ENCODE results near the gene SRGAP2C. TPM values are rescaled to one million over a fixed set of nuclear protein-coding genes. Genes with fewer than 3 reads are reported as not detected.
"Not testable (repeated sequence)": the region's sequence is repeated elsewhere in the genome, so short reads cannot be mapped to it uniquely, and the experiment has no call there.

SRGAP2C gene
- total RNA-seq, 1 experiment from 2014 or later = 14.8 TPM

DNA sequence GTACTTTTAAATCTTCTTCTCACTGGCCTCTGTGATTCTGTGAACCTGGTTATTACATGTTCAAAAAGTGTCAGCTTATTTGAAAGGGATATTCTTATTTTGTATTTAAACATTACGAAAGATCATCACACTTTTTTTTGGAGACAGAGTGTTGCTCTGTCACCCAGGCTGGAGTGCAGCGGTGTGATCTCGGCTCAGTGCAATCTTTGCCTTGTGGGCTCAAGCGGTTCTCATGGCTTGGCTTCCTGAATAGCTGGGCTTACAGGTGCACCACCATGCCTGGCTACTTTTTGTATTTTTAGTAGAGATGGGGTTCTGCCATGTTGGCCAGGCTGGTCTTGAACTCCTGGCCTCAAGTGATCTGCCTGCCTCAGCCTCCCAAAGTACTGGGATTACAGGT is 82.3 kb downstream of the SRGAP2C start:
- DNase-seq (ENCODE audit: low spot score); in situ Hi-C loops (cut with HindIII; ENCODE audit: low sequenced_read_pairs): not testable (repeated sequence)

DNA sequence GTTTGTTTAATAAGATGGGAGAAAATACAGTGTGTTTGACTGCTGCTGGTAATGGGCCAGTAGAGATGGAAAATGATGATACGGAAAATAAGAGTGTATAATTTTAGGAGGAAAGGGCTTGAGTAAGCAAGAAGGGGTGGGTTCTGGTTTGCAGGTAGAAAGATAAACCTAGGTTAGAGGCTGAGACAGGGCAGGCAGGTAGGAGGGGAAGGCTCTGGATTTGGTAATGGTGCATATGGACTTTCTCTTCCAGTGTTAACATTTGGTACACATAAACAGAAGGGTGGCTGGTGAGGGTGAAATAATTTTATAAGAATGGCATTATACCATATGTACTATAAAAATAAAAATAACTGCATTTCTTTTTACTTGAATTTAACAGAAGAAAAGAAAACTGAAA is 84.5 kb downstream of the SRGAP2C start:
- DNase-seq (ENCODE audit: low spot score); in situ Hi-C loops (cut with HindIII; ENCODE audit: low sequenced_read_pairs): not testable (repeated sequence)

DNA sequence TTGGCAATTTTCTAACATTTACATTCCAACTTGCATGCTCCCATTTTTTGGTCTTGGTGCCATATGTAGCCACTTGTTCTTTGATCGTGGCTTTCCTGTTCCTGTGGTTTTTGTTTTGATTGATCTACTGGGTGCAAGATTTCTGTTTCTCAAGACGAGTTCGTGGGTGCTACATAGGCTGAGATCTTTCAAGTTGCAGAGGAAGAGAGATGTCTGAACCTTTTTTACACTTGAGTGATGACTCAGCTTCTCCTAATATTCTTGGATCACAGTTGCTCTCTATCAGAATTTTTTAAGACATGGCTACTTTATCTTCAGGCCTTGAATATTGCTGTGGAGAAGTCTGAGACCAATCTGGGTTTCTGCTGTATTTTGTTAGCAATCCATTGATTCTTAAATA is 85.2 kb downstream of the SRGAP2C start:
- in situ Hi-C loops (cut with HindIII; ENCODE audit: low sequenced_read_pairs) = not testable (repeated sequence)

DNA sequence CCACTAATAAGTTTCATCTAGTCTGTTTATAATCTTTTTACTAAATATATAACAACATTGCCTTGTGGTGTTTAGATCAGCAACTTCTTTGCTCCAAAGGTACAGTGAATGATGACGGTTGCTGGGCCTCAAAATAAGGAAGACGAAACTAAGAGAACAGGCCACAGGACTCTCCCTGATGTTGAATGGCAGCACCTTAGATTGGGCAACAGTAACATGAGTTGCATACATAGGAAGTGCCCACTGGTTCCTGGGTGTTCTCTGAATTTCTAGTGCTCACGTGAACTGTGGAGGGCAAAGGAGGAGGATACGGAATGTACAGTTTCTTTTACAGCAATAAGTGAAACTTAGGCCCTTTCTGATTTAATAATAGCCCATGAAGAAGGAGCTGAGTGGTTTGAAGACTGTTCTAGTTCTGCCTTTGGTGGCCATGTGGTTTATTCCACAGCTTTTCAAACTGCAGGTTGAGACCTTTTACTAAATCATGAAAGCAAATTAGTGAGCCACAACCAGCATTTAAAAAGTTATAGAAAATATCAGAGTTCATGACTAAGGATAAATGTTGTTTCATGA is 86.5 kb downstream of the SRGAP2C start:
- in situ Hi-C loops (cut with HindIII; ENCODE audit: low sequenced_read_pairs); DNase-seq (ENCODE audit: low spot score): not testable (repeated sequence)

More for the DNA sequence above, 85.2 kb downstream of the SRGAP2C start:
- not testable (repeated sequence) for DNase-seq (ENCODE audit: low spot score)

DNA sequence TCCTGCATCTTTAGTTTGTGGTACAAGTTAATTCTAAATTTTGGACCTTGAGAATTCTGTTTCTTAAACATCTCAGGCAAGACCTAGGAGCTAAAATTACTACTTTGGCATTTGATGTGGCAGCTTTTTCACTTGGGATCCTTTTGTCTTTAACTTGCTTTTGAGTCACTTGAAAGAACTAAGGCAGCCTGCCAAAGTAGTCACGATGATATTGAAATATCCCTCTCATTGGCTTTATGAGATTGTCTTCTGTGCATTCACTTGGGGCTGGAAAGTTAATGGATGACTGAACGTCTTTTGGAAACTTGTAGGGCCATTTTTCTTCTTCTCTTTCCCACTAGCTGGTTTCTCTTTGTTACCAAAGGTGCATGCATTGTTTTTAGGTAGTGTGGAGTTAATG is 90.7 kb downstream of the SRGAP2C start:
- DNase-seq (ENCODE audit: low spot score); in situ Hi-C loops (cut with HindIII; ENCODE audit: low sequenced_read_pairs): not testable (repeated sequence)

DNA sequence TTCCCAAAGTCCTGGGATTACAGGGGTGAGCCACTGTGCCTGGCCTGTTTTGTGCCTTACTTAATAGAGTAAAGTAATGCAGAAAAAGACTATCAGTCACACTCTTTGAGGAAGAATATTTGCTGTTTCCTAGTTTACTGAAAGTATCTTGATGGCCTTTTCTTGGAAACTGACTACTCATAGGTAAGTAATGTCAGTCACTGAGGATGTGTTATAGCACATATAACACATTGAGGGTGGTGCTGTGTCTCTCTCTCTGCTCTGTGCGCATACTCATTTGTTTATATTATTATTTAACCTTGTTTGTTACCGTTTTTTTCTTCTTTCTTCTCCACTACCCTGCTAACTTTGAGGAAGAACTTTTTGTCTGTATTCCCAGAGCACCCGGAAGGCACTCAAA is 93.4 kb downstream of the SRGAP2C start:
- in situ Hi-C loops (cut with HindIII; ENCODE audit: low sequenced_read_pairs); DNase-seq (ENCODE audit: low spot score): not testable (repeated sequence)

DNA sequence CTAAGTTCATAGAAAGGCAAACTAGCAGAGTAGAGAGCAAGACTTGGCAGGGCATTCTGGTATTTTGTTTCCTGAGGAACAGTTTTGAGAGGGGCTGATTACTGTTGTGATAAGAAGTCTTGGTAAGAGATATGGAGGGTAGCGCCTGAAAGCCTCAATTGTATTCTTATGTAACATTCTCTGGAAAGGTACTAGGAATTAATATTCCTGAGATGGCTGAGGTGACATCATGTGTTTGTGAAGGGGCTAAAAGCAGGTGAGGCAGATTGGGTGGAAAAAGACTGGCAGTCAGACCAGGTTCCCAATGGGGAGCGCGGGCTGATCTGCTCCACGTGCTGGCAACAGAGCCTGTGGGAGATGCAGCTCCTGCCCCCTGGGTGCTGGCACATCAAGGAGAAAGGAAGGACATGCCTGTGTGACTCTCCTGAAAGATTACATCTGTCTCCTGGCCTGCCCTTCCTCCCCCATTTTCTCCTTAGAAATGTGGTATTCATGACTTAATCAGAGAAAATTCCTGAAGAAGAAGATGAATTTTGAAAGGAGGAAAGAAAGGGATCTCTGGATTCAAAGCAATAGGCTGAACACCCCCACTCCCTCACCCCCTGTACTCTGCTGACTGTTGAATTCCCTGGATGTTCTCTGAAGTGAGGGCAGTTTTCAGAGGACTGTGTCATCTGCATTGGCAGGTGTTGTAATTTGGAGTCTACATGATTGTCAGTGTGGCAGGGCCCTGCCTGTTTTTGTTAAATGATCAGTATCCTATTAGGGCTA is 94.2 kb downstream of the SRGAP2C start:
- in situ Hi-C loops (cut with HindIII; ENCODE audit: low sequenced_read_pairs) = not testable (repeated sequence)

DNA sequence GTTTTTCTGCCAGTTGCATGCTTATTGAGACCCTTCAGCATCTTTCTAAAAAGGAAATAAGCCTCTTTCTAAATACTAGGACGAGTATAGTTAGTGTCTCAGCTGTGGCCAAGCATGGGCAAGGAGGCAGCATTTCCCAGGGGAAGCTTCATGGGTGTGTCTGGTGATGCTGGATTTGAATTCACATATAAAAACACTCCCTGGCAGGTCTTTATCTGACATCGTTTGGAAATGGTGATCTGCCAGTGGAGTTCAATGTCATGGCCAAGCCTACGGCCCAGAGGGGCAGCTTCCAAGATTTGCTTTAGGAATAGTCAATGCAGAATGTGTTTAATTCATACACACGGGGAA is 94.7 kb downstream of the SRGAP2C start:
- in situ Hi-C loops (cut with HindIII; ENCODE audit: low sequenced_read_pairs) = not testable (repeated sequence)

More for the DNA sequence above, 94.2 kb downstream of the SRGAP2C start:
- peak; percentile 10 for DNase-seq (ENCODE audit: low spot score)

DNA sequence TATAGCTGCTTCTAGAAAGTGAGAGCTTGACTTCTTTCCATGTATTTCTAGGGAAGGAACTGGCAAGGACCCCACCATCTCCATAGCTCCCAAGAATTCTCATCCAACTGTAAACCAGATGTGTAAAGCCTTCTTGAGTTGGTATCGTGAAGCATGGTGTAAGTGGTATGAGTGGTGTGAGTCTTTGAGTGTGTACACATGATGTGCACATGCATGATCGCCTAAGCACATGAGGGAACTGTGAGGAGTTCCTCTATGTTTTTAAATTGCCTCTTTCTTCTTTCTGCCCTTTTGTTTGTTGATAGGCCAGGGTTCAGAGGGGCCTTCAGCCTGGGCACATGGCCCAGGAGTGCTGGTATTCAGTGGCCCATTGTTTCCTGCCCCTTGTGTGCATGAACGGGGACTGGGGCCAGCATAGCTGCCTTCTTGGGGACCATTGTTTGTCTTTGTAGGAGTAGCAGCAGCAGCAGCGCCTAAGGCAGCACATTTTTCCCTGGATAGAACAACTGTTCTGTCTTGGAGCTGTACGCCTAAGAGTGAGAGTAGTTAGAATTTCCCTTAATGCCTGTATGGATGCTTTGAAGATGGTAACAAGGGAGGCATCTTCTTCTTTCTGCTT is 96.0 kb downstream of the SRGAP2C start:
- in situ Hi-C loops (cut with HindIII; ENCODE audit: low sequenced_read_pairs); DNase-seq (ENCODE audit: low spot score): not testable (repeated sequence)

More for the DNA sequence above, 94.7 kb downstream of the SRGAP2C start:
- not testable (repeated sequence) for DNase-seq (ENCODE audit: low spot score)

DNA sequence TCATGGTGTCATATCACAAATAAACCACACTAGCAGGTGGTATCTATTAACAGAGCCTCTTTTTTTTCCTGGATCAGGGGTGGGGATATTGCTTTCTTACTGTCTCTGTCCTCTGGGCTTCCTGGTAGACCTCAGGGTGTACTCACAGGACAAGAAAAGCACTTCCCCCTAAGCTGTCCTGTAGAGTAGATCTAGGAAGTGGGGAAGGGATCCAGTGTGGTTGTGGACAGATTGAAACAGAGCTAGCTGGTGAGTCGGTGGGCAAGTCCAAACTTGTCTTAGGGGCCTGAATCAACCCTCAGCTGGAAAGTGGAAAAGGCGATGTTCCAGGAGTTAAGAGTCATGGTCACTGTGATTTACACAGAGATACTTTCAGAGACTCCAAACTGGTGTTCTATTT is 96.7 kb downstream of the SRGAP2C start:
- DNase-seq (ENCODE audit: low spot score); in situ Hi-C loops (cut with HindIII; ENCODE audit: low sequenced_read_pairs): not testable (repeated sequence)

DNA sequence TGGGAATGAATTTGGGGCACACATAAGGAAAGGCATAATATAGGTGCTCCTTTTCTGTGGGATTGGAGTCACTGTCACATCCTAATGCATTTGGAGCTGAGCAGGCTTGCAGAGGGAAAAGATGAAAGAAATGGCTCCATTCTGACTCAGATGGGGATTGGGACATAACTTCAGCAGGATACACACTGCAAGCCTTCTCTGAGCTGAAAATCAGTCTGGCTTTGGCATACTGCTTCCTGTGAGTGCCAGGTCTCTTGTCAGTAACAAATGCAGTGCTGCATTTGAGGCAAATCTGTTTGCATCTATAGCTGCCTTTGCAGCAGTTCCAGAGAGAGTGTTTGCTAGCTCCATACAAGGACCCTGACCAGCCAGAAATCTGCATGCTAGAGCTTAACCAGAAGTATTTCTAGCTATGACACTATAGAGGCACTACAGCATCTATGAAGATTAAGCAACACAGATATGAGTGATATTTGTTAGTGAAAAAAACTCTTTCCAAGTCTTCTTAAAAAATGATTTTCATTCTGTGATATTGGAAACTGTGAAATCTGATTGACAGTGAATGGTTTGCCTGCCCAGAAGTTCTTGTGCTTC is 98.9 kb downstream of the SRGAP2C start:
- DNase-seq (ENCODE audit: low spot score) = peak; percentile 48
- in situ Hi-C loops (cut with HindIII; ENCODE audit: low sequenced_read_pairs) = not testable (repeated sequence)

DNA sequence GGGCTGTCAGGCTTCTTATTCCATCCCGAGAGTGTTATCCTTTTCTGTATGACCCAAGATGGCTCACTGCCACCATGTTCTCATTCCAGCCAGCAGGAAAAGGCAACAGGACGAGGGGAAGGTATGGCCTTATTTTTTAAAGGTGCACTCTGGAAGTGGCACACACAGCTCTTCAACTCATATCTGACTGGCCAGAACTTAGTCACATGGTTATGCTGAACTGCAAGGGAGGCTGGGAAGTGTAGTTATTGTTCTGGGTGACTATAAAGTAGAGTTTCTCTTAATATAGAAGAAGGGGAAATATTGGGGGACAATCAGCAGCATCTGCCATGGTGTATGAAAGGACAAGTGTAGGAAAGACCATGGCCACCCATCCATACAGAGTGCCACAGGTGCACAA is 107.8 kb downstream of the SRGAP2C start:
- DNase-seq (ENCODE audit: low spot score); in situ Hi-C loops (cut with HindIII; ENCODE audit: low sequenced_read_pairs): not testable (repeated sequence)

DNA sequence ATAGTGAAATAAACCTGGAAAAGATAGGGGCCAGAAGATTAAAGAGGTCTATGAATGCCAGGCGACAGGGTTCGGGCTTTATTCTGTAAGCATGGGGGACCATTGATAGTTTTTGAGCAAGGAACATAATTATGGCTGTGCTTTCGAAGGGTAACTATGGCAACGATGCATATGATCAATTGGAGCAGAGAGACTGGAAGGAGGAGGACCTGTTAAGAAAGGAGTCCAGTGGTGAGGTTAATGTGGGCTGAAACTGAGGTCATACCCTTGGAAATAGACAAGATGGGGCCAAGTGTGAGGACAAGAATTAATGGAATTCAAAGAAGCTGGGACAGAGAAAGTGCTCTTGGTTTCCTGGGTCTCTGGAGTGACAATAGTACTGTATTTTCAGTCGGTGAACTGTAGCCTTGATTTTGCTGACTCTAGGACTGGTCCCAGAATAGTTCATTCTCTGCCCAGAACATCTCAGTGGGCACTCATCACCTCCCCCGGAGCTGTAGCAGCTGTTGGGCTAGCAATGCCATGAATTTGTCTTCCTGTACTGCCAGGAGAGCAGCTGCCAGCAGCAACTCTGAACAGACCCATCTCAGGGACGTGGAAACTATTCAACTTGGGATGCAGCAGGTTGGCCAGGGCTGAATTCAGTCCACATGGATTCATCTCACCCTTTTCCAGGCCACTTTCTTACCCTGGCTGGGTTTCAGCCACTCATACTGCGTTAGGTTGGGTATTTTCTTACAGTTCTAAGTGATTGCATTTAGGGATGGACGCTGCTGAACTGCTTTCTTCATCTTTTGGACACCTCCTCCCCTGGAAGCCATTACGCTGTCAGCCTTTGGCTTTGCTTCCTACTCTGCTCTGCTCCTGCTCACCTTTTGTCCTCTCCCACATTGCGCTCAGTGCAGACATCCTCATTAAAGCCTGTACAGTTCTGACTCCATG is 108.8 kb downstream of the SRGAP2C start:
- DNase-seq (ENCODE audit: low spot score) = peak; percentile 64
- in situ Hi-C loops (cut with HindIII; ENCODE audit: low sequenced_read_pairs) = not testable (repeated sequence)

DNA sequence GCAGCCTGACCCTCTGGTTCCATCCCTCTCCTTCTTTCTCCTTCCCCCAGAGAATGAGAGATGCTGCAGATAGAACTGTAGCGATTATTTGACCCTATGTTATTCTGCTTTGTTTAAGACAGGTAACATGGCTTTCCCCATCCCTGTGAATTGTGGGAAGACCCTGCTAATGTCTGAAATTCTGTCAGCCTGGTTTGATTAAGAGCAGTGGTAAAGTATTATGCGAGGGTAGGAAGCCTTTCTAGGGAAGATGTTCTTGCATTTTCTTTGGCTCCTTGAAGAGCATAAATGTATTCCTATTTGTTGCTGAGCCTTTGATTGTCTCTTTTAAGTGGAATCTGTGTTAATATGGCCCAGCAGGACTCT is 109.4 kb downstream of the SRGAP2C start:
- in situ Hi-C loops (cut with HindIII; ENCODE audit: low sequenced_read_pairs); DNase-seq (ENCODE audit: low spot score): not testable (repeated sequence)

DNA sequence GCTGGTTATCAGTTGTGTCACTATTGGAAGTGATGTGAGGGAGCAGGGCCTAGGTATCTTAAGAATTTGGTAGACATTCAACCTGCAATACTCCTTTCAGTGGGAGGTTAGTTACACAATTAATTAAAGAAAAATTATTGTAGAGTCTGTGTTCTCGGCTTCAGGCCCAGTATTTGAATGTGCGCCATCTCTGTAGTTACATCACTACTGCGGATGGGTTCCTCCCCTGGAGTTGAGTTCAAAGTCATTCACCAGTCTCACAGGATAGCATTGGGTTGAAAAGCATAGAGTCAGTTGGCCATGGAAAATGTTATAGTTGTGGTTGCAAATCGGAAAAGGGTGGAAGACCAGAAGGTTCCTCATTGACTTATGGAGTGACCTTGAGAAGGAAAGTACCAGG is 111.8 kb downstream of the SRGAP2C start:
- DNase-seq (ENCODE audit: low spot score); in situ Hi-C loops (cut with HindIII; ENCODE audit: low sequenced_read_pairs): not testable (repeated sequence)

DNA sequence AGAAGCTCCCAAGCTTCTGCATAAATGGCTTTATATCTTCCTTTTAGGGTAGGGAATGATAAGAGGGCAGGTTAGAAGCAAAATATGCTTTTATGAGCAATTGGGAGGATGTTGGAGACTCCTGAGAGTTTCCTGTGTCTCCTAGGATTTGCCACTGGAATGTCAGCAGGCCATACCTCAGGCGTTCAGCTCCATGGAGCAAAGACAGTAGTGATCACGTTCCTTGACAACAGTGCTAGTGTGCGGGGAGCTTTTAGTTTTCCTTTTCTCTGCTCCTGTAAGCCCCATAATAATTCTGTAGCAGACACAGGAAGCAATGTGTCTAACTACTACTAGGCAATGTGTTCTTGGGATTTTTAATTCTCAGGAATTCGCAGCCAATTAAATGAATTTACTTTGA is 113.8 kb downstream of the SRGAP2C start:
- in situ Hi-C loops (cut with HindIII; ENCODE audit: low sequenced_read_pairs); DNase-seq (ENCODE audit: low spot score): not testable (repeated sequence)

DNA sequence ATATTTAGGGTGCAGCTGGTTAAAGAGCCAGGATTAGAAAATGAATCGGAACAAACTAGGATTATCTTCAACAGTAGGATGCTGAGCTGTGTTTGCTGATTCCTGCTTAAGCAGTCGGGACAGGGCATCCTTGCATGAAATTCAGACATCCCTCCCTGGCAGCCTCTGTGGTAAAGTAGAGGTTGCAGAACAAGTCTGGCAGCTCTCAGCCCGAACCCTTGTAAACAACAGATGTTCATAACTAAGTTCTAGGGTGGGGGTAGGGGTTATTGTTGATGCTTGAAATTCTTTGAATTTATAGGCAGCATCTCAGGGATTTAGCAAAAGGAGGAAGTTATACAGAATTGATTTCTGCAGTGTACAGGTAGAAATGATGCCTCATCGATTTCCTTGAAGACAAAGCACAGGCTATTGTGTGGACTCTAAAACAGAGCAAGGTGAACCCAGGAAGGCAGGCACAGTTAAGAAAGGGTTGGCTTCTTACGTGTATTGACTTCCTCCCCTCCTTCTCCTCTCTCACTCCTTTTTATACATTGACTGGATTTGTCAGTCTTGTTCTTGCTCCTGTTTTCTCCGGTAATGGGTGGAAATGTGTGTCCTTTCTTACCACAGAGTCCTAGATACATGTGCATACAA is 114.9 kb downstream of the SRGAP2C start:
- in situ Hi-C loops (cut with HindIII; ENCODE audit: low sequenced_read_pairs); DNase-seq (ENCODE audit: low spot score): not testable (repeated sequence)

DNA sequence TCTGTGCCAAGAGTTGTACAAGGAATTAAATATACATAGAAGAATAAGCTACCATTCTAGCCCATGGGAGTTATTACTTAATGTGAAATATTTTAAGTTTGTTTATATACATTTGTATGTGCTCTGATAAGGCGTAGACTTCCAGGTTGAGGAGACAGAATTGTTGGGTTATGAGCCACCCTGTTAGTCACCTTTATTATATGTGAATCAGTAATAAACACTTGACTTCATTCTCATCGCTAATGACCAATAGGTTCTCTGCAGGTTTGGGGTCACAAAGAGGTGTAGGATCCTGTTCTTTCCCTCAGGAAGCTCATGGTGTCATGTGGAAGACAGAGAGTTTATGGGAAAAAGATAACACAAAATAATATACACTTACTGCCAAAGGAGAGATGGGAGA is 117.1 kb downstream of the SRGAP2C start:
- in situ Hi-C loops (cut with HindIII; ENCODE audit: low sequenced_read_pairs); DNase-seq (ENCODE audit: low spot score): not testable (repeated sequence)
